M059J (cell line): ENCODE measurements around the gene KRTCAP2. TPM values are rescaled to one million over a fixed set of nuclear protein-coding genes. Genes with fewer than 3 reads are reported as not detected.
A peak's percentile ranks its signal among the peaks of the same experiment; 100 is the strongest.
"Not testable (repeated sequence)": the region's sequence is repeated elsewhere in the genome, so short reads cannot be mapped to it uniquely, and the experiment has no call there.

Source experiments
- DNase-seq: peaks from one replicate; pipeline ENCODE4 v3.0.0-alpha.2; 2012; ENCODE audit warnings: low read depth
- total RNA-seq: library from RNA; depleted of rRNA; stranded (reverse); fragments of >200 nt; shearing (Covaris generic); gene quantifications from 2 replicates; pipeline ENCODE4 v1.2.3, GENCODE V29; 2014

KRTCAP2 gene
- total RNA-seq, 1 experiment from 2014 or later, result 209 TPM

GRCh38 chr1:155168456-155169210 is 4.5 kb downstream of the KRTCAP2 start:
- no peak for DNase-seq

GRCh38 chr1:155168105-155168445 is 5.0 kb downstream of the KRTCAP2 start:
- DNase-seq, result not testable (repeated sequence)

- DNase-seq, result peak; percentile 82
Observed at GRCh38 chr1:155167166-155168104, 5.7 kb downstream of the KRTCAP2 start.

- DNase-seq, result no peak
Observed at GRCh38 chr1:155166471-155167165, 6.5 kb downstream of the KRTCAP2 start.

DNA sequence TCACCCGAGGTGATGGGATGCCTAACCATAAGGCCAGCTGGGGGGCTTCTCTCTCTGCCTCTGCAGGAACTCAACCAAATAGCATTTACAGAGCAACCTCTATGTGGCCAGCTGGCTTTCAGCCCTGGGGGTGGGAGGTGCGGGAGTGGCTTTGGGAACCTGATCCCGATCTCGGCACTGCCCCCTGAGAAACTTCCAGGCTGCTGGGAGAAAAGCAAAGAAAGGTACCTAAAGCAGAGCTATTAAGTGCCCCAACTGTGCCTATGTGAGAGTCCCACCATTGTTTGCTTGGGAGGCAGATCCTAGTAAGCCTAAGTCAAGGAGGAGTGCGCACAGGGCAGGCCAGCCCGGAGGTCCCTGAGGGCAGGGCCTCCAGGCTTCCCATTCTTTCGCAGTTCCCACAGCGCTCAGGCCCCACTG is 7.0 kb downstream of the KRTCAP2 start:
- no peak for DNase-seq

DNA sequence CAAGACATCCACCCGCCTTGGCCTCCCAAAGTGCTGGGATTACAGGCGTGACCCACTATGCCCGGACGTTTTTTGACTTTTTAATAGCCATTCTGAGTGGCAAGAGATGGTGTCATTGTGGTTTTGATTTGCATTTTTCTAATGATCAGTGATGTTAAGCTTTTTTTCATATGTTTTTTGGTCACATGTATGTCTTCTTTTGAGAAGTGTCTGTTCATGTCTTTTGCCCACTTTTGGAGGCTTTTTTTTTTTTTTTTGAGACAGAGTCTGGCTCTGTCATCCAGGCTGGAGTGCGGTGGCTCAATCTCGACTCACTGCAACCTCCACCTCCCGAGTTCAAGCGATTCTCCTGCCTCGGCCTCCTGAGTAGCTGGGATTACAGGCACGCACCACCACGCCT is 8.5 kb downstream of the KRTCAP2 start:
- DNase-seq, result not testable (repeated sequence)

GRCh38 chr1:155163785-155164184 is 9.3 kb downstream of the KRTCAP2 start:
- DNase-seq, result not testable (repeated sequence)

GRCh38 chr1:155162631-155163030 is 10.5 kb downstream of the KRTCAP2 start:
- not testable (repeated sequence) for DNase-seq

DNA sequence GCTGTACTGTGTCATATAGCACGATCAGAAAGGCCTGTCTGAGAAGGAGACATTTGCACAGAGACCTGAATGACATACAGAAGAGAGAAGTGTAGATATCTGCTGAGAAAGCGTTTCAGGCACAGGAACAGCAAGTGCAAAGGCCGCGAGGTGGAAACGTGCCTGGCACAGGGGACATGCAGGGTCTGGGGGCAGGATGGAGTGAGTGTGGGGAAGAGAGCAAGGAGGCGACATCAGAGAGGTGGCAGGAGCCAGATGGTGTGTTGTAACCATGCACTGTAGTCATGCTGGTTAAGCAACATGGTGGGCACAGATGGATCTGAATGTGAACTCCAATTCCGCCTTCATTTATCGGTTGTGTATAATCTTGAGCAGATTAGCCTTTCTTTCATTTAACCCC is 13.0 kb downstream of the KRTCAP2 start:
- DNase-seq, result no peak

GRCh38 chr1:155158991-155159390 is 14.1 kb downstream of the KRTCAP2 start:
- DNase-seq, result no peak

- not testable (repeated sequence) for DNase-seq
Observed at GRCh38 chr1:155155996-155156643, 17.0 kb downstream of the KRTCAP2 start.

DNA sequence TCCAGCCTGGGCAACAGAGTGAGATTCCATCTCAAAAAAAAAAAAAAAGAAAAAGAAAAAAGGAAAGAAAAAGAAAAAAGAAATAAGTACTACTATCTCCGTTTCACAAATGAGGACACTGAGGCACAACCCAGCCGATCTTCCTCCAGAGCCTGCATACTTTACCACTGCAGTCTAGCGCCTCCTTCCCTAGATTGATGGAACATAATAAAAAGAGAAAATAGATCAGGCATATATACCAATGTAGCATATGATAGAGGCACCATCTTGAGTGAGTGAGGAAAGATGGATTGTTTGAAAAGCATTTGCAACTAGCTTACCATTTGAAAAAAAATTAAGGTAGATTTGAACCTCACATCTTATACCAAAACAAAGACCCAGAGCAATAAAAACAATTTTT is 27.6 kb downstream of the KRTCAP2 start:
- no peak for DNase-seq

GRCh38 chr1:155141749-155142148 is 31.4 kb downstream of the KRTCAP2 start:
- no peak for DNase-seq

DNA sequence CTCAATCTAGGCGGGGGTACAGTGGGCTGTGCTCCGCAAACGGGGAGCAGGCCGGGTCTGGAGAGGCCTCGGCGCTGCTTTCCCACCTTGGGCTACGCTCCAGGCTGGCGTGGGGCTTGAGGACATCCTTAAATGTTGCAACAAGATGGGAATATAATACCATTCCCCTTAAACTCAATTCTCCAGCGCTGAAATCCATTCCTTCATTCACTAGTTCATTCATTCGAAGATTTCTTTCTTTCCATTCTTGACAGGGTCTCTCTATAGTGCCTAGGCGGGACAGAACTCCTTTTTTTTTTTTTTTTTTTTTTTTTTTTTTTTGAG is 32.5 kb downstream of the KRTCAP2 start:
- DNase-seq, result no peak

- peak; percentile 82 for DNase-seq
Observed at GRCh38 chr1:155139895-155140629, 33.0 kb downstream of the KRTCAP2 start, which contains the start of gene DPM3. TSS of gene DPM3 (minus strand) at chr1:155140531. CDS start at chr1:155140240, 291 bp downstream.

DNA sequence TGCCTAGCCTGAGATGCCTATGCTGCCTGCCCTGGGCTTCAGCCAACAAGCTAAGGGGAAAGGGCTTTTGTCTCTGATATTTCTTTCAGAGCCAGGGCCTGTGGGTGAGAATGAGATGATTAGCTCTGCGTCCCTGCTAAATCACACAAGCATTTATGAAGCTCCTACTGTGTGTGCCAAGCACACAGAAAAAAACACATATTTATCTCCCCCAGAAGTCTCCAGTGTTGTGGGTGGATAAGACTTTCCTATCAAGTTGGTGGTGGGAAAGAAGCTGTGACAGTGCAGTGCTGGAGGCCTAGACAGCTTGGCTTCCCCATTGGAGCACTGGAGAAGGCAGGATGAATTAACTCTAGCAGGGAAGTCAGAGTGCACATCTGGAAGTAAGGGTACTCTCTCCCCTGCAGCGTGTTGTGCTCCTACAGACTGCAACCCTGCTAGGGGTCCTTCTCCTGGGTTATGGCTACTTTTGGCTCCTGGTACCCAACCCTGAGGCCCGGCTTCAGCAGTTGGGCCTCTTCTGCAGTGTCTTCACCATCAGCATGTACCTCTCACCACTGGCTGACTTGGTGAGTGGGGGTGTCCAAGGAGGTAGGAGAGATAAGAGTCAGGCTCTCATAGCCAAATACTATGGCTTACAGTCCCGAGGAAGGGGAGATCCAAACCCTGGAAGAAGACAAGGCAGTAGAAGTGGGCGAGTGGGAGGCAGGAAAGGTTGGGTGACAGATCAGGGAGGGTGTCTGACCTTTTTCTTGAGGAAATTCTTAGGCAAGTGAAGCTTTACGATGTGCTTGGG is 35.8 kb downstream of the KRTCAP2 start:
- DNase-seq, result no peak

- no peak for DNase-seq
Observed at GRCh38 chr1:155136748-155137147, 36.4 kb downstream of the KRTCAP2 start.

GRCh38 chr1:155135415-155136028 is 37.6 kb downstream of the KRTCAP2 start, which contains the start of gene SLC50A1:
TSS of gene SLC50A1 (plus strand) at chr1:155135852. CDS start at chr1:155135912, 60 bp downstream.
- peak; percentile 93 for DNase-seq

DNA sequence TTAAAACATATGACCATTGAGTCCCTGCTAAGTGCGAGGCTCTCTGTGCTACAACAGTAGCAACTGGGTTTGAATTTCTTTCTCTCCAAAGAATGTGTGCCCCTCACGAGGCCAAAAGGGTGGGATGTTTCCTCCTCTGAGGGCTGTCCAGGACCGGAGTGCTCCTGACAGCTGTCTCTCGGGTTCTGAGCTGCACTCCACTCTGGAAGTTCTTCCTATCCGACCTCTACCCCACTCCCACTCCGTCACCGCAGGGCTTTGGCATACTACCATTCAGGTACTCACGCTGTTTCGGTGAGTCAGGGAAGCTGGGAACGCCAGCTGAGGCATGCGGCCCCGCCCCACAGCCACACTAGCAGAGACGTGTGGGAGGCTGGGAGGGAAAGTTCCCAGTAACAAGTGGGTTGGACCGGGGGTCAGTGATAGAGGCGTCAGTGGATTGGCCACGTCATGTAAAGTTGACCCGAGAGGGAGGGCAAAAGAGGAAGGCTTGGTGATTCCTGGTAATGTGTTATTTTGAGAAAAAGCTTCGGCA is 38.2 kb downstream of the KRTCAP2 start:
- peak; percentile 99 for DNase-seq
